HG03571 (cell line): ENCODE measurements around the gene ATIC.

Experiments
- ATAC-seq: cut with Tn5 transposase; IDR thresholded peaks from one replicate; pipeline ENCODE4 v1.9.1; 2021; ENCODE audit not compliant: unreplicated experiment

Gene ATIC

DNA sequence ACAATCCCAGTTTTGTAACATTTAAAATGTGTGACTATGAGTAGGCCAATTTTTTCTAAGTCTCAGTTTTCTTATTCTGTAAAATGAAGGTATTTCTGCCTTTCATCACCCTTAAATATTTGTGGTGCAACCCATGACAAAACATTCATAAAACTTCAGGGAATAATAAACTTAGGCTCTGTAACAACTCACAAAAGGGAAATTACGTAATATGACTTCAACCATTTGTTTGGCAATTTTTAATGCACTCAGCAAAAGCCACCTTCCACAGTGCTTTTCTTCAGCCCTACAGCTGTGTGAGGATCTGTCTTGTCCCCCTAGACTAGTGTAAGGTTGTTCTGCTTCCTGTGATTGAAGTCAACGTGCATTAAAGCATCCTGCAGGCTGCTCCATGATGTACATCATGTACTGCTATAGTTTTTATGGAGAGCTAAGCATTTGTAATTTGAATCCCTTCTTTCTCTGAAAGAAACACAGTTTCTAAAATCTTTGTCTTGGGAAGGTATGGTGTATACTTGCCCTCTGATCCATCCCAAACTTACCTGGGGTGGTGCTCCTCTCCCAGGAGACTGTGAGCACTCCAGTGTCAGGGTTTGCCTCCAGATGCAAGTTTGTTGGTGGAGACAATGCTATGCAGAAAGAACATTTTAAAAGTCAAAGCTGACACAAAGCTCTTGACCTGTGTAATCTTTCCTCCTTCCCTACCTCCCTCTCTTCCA, 84.9 kb downstream of the ATIC start:
- ATAC-seq = no peak

DNA sequence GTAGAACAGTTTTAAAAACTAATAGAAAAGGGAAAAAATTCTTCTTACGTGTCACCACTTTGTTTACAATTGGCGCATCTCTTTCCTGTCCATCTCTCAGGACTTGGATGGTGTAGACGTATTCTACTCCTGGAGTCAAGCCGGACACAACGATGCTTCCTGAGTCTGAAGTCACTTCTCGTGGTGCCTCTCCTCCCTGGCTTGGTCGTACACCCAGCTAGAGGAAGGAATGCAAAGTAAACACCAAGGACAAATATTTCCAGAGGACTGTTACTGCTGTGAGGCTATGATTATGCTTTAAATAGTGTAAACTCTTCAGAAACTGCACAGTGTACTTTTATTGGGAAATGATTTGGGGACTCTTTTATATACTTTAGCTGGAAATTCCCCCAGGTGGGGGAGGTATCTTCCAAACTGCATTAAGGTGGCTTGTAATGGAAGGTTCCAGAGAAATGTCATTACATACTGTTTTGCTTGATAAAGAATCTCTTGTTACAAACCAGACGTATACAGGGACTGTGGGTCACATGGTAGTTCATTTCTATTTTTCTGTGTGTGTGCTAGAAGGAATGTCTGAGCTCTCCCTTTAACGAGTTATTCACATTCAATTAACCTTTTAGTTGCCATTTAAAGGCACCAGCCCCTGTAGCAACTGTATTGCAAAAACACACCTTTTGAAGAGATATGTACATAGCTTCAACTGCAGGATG, 85.9 kb downstream of the ATIC start:
- ATAC-seq = no peak

DNA sequence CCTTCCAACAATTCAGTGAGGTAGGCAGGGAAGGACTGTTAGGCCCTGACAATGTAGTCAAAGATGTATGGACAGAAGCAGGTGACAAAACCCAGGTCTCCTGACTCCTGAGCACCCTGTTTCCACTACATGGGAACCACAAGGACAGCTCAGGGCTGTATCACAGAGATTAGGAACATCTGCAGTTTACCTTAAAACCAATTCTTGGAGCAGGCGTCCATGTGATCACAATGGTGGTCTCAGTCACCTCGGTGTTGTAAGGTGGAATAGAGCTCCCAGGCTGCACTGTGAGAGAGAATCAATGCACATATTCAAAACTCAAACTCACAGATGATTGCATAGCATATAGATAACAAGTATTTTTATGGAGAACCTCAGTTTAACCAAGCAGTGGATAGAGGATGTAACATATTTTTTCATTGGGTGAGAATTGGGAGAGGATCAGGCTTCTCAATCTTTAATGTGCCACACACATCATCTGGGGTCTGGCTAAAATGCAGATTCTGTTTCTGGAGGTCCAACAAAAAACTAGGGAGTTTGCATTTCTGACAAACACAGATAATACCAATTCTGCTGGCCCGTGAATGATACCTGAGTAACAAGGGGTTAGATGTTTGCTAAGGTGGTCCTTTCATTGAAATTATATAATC, 87.3 kb downstream of the ATIC start:
- no peak for ATAC-seq
